Ishikawa (cell line): ENCODE results near the gene SLC26A11.

ENCODE experiments used
- EGR1 ChIP-seq: IDR thresholded peaks from 2 replicates; pipeline ENCODE4 v1.6.1; 2012
- TF ChIP-seq, protein P1 (sequence below): IDR thresholded peaks from 2 replicates; pipeline ENCODE4 v1.6.1; 2012
- TF ChIP-seq, protein P2 (sequence below): IDR thresholded peaks from 2 replicates; pipeline ENCODE4 v1.6.1; 2012; ENCODE audit warnings: low read depth, mild to moderate bottlenecking

DNA sequence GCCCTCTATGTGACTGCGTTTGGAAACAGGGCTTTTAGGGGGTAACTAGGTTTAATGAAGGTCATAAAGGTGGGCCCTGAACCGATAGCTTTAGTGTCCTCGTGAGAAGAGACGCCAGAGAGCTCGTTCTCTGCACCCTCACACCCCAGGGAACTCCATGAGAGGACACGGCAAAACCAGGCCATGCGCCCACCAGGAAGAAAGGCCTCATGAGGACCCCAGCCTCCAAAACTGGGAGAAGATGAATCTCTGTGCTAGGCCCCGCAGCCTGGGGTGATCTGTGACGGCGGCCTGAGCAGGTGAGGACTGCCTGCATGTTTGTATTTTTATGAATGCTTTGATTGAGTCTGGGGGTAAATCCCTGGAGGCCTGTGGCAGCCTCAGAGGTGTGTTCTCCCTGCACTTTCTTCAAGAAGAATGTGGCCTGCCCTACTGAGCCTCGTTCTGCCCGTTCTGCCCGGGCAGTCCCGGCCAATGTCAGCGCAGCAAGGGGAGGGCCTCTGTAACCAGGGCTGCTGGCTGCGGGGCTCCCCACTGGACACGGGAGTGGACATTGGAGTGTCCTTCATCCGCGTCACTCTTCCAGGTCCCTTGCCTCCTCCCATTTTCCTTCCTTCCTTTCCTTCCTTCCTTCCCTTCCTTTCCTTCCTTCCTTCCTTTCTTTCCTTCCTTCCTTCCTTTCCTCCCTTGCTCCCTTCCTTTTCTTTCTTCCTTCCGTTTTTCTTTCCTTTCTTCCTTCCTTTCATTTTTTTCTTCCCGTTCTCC is 33.6 kb downstream of the SLC26A11 start:
- TF ChIP-seq, protein P1, sequence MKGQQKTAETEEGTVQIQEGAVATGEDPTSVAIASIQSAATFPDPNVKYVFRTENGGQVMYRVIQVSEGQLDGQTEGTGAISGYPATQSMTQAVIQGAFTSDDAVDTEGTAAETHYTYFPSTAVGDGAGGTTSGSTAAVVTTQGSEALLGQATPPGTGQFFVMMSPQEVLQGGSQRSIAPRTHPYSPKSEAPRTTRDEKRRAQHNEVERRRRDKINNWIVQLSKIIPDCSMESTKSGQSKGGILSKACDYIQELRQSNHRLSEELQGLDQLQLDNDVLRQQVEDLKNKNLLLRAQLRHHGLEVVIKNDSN = no peak
- TF ChIP-seq EGR1 = no peak
- TF ChIP-seq, protein P2, sequence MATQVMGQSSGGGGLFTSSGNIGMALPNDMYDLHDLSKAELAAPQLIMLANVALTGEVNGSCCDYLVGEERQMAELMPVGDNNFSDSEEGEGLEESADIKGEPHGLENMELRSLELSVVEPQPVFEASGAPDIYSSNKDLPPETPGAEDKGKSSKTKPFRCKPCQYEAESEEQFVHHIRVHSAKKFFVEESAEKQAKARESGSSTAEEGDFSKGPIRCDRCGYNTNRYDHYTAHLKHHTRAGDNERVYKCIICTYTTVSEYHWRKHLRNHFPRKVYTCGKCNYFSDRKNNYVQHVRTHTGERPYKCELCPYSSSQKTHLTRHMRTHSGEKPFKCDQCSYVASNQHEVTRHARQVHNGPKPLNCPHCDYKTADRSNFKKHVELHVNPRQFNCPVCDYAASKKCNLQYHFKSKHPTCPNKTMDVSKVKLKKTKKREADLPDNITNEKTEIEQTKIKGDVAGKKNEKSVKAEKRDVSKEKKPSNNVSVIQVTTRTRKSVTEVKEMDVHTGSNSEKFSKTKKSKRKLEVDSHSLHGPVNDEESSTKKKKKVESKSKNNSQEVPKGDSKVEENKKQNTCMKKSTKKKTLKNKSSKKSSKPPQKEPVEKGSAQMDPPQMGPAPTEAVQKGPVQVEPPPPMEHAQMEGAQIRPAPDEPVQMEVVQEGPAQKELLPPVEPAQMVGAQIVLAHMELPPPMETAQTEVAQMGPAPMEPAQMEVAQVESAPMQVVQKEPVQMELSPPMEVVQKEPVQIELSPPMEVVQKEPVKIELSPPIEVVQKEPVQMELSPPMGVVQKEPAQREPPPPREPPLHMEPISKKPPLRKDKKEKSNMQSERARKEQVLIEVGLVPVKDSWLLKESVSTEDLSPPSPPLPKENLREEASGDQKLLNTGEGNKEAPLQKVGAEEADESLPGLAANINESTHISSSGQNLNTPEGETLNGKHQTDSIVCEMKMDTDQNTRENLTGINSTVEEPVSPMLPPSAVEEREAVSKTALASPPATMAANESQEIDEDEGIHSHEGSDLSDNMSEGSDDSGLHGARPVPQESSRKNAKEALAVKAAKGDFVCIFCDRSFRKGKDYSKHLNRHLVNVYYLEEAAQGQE = no peak
